CD14-positive monocyte (primary cell): ENCODE results near the gene SLX9. TPM values are rescaled to one million over a fixed set of nuclear protein-coding genes. Genes with fewer than 3 reads are reported as not detected.

ENCODE experiments used
- DNase-seq, 3 donors: peaks; one replicate each; pipeline ENCODE4 v3.0.0-alpha.2; 2011 to 2022
- H2AFZ ChIP-seq: 2 replicates; pipeline ENCODE4 v1.6.0; 2012; ENCODE audit warnings: mild to moderate bottlenecking, low read depth, low read length, inconsistent platforms; ENCODE audit not compliant: insufficient read depth, poor library complexity, severe bottlenecking
- H3K27ac ChIP-seq, 2 donors: 1 replicate in 1 of 2; 2 replicates in 1 of 2; pipeline ENCODE4 v1.5.1; 2012 to 2013; ENCODE audit warnings: low read length in 2 of 2, control low read depth in 1 of 2, inconsistent platforms in 1 of 2, low read depth in 1 of 2, mild to moderate bottlenecking in 1 of 2
- H3K27me3 ChIP-seq, 2 donors: one replicate each; pipeline versions ENCODE4 v1.6.0 to v1.6.1; 2011 to 2013; ENCODE audit warnings: low read length in 2 of 2; ENCODE audit not compliant: control insufficient read depth in 2 of 2, insufficient read depth in 2 of 2
- H3K36me3 ChIP-seq, 2 donors: replicated peaks in 1 of 2; 1 replicate in 1 of 2; 2 replicates in 1 of 2; pipeline versions ENCODE4 v1.5.1 to v1.6.1; 2012 to 2013; ENCODE audit warnings: low read length in 2 of 2, control low read depth in 1 of 2, inconsistent platforms in 1 of 2, mild to moderate bottlenecking in 1 of 2; ENCODE audit not compliant: insufficient read depth in 2 of 2, control insufficient read depth in 1 of 2
- H3K4me1 ChIP-seq, 2 donors: 1 replicate in 1 of 2; 2 replicates in 1 of 2; pipeline versions ENCODE4 v1.5.1 to v1.6.1; 2012 to 2013; ENCODE audit warnings: low read length in 2 of 2, control low read depth in 1 of 2, inconsistent platforms in 1 of 2, mild to moderate bottlenecking in 1 of 2, moderate library complexity in 1 of 2; ENCODE audit not compliant: insufficient read depth in 2 of 2, control insufficient read depth in 1 of 2
- H3K4me2 ChIP-seq: replicated peaks from 2 replicates; pipeline ENCODE3; 2012; ENCODE audit warnings: low read length, moderate library complexity, mild to moderate bottlenecking; ENCODE audit not compliant: poor library complexity, severe bottlenecking; ENCODE audit errors: extremely low read depth
- H3K4me3 ChIP-seq, 3 experiments: fragments of 200-600 bp in 1 of 3; sonication (generic) in 1 of 3; replicated peaks in 1 of 3; 1 replicate in 2 of 3; 2 replicates in 1 of 3; pipeline ENCODE4 v1.5.1; 2011 to 2013; ENCODE audit warnings: low read length in 3 of 3, mild to moderate bottlenecking in 3 of 3, control low read depth in 2 of 3, low read depth in 2 of 3, inconsistent platforms in 1 of 3, moderate library complexity in 1 of 3
- H3K79me2 ChIP-seq: 2 replicates; pipeline ENCODE4 v1.6.0; 2012; ENCODE audit warnings: mild to moderate bottlenecking, control low read depth, inconsistent platforms, low read length, moderate library complexity; ENCODE audit not compliant: insufficient read depth
- H3K9ac ChIP-seq: 2 replicates; pipeline ENCODE4 v1.6.0; 2017; ENCODE audit warnings: low read length, mild to moderate bottlenecking; ENCODE audit not compliant: insufficient read depth, poor library complexity, severe bottlenecking
- H3K9me3 ChIP-seq, 2 donors: replicated peaks in 1 of 2; 1 replicate in 1 of 2; 2 replicates in 1 of 2; pipeline versions ENCODE4 v1.5.1 to v1.6.1; 2012 to 2013; ENCODE audit warnings: low read length in 2 of 2, control low read depth in 1 of 2; ENCODE audit not compliant: control insufficient read depth in 1 of 2, insufficient read depth in 1 of 2
- H4K20me1 ChIP-seq: 2 replicates; pipeline ENCODE4 v1.6.0; 2012; ENCODE audit warnings: mild to moderate bottlenecking, low read length, control low read depth, moderate library complexity; ENCODE audit not compliant: insufficient read depth
- H3K27ac Mint-ChIP-seq, 7 donors: one replicate each; pipeline ENCODE4 v1.8.0; 2020; ENCODE audit warnings: mild to moderate bottlenecking in 7 of 7, mixed read lengths in 7 of 7, moderate library complexity in 6 of 7, inconsistent platforms in 2 of 7
- H3K27me3 Mint-ChIP-seq, 3 donors: one replicate each; pipeline ENCODE4 v1.8.0; 2021 to 2022; ENCODE audit warnings: low read depth in 3 of 3, mild to moderate bottlenecking in 3 of 3, mixed read lengths in 3 of 3, moderate library complexity in 3 of 3, inconsistent platforms in 1 of 3
- H3K36me3 Mint-ChIP-seq, 2 donors: one replicate each; pipeline ENCODE4 v1.8.0; 2020; ENCODE audit warnings: mixed read lengths in 2 of 2, inconsistent platforms in 1 of 2, mild to moderate bottlenecking in 1 of 2
- H3K4me1 Mint-ChIP-seq: one replicate; pipeline ENCODE4 v1.8.0; 2020; ENCODE audit warnings: mild to moderate bottlenecking, mixed read lengths
- H3K4me3 Mint-ChIP-seq, 2 donors: one replicate each; pipeline ENCODE4 v1.8.0; 2020; ENCODE audit warnings: mild to moderate bottlenecking in 2 of 2, mixed read lengths in 2 of 2, moderate library complexity in 1 of 2
- H3K9me3 Mint-ChIP-seq, 7 donors: one replicate each; pipeline ENCODE4 v1.8.0; 2020 to 2022; ENCODE audit warnings: mixed read lengths in 7 of 7, mild to moderate bottlenecking in 6 of 7, moderate library complexity in 6 of 7, inconsistent platforms in 2 of 7
- CTCF ChIP-seq: fragments of 200-600 bp; IDR thresholded peaks from one replicate; pipeline ENCODE4 v1.8.0; 2022; ENCODE audit warnings: antibody characterized with exemption, mild to moderate bottlenecking
- WGBS: methylation state at CpG from one replicate; pipeline ENCODE4 v1.1.5; 2013; ENCODE audit warnings: missing lambda C conversion rate; ENCODE audit not compliant: insufficient coverage; 5-methylcytosine and 5-hydroxymethylcytosine counted together
- intact Hi-C, 2 donors: fragments of 100-400 bp; cut with micrococcal nuclease; formaldehyde crosslinking; loops; one replicate each; pipeline versions ENCODE4 v1.15.0 to v1.15.1; 2023
- polyA plus RNA-seq, 3 donors: library from polyadenylated mRNA; depleted of rRNA in 1 of 3; unstranded in 2 of 3; stranded (reverse) in 1 of 3; fragments of 300-500 nt in 2 of 3; fragments of >200 nt in 1 of 3; fragmentation: Illumina TruSeq in 2 of 3; gene quantifications; 1 replicate in 2 of 3; 2 replicates in 1 of 3; pipeline ENCODE4 v1.2.3, GENCODE V29; 2012 to 2021

SLX9 gene
- polyA plus RNA-seq, 3 donors = 7.5 to 9.0 (median 9.0) TPM

GRCh38 chr21:44992608-44993031 is 52.8 kb downstream of the SLX9 start:
- DNase-seq = no peak
- no peaks in the 10 kb centered on the region for H3K27me3 ChIP-seq
- WGBS = 87% methylated on average over 12 of the region's 13 CpGs
- H3K4me3 ChIP-seq = no peak overlapping the region
- TF ChIP-seq CTCF = no peak
- Mint-ChIP-seq H3K4me1 (no peaks in the 10 kb centered on the region), H3K27ac (no peak overlapping the region), H3K27me3 (peaks cover 1 to 7% (median 1%) of the 10 kb centered on the region in 3 donors), H3K4me3 (no peak overlapping the region), H3K36me3 (no peaks in the 10 kb centered on the region), H3K9me3 (no peaks in the 10 kb centered on the region)
- no peaks in the 10 kb centered on the region for H3K36me3 ChIP-seq
- no peak overlapping the region for H2AFZ ChIP-seq
- no peak overlapping the region for H3K9ac ChIP-seq
- no peaks in the 10 kb centered on the region for H3K4me1 ChIP-seq
- no peak overlapping the region for H3K27ac ChIP-seq
- H3K79me2 ChIP-seq = no peaks in the 10 kb centered on the region
- H4K20me1 ChIP-seq = no peaks in the 10 kb centered on the region
- no peak overlapping the region for H3K4me2 ChIP-seq
- intact Hi-C loops = loop anchor here in 1 of 2 donors (5.0 kb wide), 1 partner anchor 40 kb away; no protein-coding TSS in a partner anchor
- H3K9me3 ChIP-seq = no peaks in the 10 kb centered on the region

DNA sequence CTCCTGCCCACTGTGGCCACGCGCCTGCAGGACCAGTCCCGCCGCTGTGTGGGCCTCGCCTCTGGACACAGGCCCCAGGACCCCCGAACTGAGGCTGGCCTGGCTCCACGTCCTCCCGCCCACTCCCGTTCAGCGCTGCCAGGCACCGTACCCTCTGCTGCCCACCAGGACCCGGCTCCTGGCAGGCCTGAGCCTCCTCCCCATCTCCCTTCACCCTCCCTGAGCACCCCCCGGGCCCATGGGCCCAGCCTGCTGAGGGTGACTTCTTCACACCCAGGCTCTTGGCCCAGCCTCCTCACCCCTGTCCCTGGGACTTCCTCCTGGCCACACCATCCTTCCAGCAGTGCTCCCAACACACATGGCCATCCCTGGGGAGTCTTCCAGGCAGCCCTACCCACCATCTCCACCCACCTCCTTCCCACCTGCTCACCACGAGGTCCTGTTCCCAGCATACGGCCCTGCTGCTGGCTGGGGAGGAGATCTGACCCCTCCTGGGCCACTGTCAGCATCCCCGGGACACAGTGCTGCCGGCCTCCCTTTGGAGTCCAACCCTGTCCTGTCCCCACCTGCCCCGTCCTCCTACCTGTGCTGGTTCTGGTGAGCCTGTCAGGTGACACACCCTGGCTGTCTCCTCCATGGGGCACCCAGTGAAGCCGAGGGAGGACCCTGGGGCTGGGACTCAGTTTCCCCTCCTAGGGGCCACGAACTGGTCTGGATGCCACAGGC is 53.7 kb downstream of the SLX9 start:
- intact Hi-C loops = loop anchor here in 1 of 2 donors (5.0 kb wide), 1 partner anchor 41 kb away; no protein-coding TSS in a partner anchor
- DNase-seq = no peak
- no peak overlapping the region for H3K9ac ChIP-seq

More for the DNA sequence above, 53.7 kb downstream of the SLX9 start:
- 94% methylated on average over 18 of the region's 20 CpGs for WGBS
- no peak overlapping the region for H3K4me3 ChIP-seq
- no peaks in the 10 kb centered on the region for H3K79me2 ChIP-seq
- Mint-ChIP-seq H3K4me1 (no peaks in the 10 kb centered on the region), H3K27me3 (peaks cover 1 to 7% (median 2%) of the 10 kb centered on the region in 3 donors), H3K4me3 (no peak overlapping the region), H3K27ac (no peak overlapping the region), H3K9me3 (no peaks in the 10 kb centered on the region), H3K36me3 (no peaks in the 10 kb centered on the region)
- no peaks in the 10 kb centered on the region for H3K9me3 ChIP-seq
- H3K27ac ChIP-seq = no peak overlapping the region
- H2AFZ ChIP-seq = no peak overlapping the region
- H3K4me1 ChIP-seq = no peaks in the 10 kb centered on the region
- H3K27me3 ChIP-seq = no peaks in the 10 kb centered on the region
- no peak for TF ChIP-seq CTCF
- no peaks in the 10 kb centered on the region for H3K36me3 ChIP-seq
- no peak overlapping the region for H3K4me2 ChIP-seq
- no peaks in the 10 kb centered on the region for H4K20me1 ChIP-seq
